Muscle layer of colon (tissue), 2 donors: ENCODE measurements around the gene SPINK5.

Experiments used
- H3K27ac ChIP-seq: one replicate; pipeline ENCODE4 v1.7.0; 2013; ENCODE audit warnings: low read depth, mild to moderate bottlenecking, low read length, moderate library complexity
- H3K27me3 ChIP-seq, 2 donors: one replicate each; pipeline ENCODE4 v1.7.0; 2013; ENCODE audit warnings: low read length in 2 of 2, mild to moderate bottlenecking in 2 of 2; ENCODE audit not compliant: insufficient read depth in 2 of 2, control insufficient read depth in 1 of 2
- H3K36me3 ChIP-seq: one replicate; pipeline ENCODE4 v1.7.0; 2013; ENCODE audit warnings: mild to moderate bottlenecking, low read length; ENCODE audit not compliant: insufficient read depth
- H3K4me1 ChIP-seq: one replicate; pipeline ENCODE4 v1.7.0; 2013; ENCODE audit warnings: mild to moderate bottlenecking, low read length; ENCODE audit not compliant: insufficient read depth
- H3K4me3 ChIP-seq, 2 donors: one replicate each; pipeline ENCODE4 v1.7.0; 2013; ENCODE audit warnings: low read length in 2 of 2, low read depth in 1 of 2, mild to moderate bottlenecking in 1 of 2, moderate library complexity in 1 of 2
- H3K9ac ChIP-seq: one replicate; pipeline ENCODE4 v1.7.0; 2013; ENCODE audit warnings: low read length
- H3K9me3 ChIP-seq: one replicate; pipeline ENCODE4 v1.7.0; 2013; ENCODE audit warnings: mild to moderate bottlenecking, low read length
- donor health status: abdominal sarcoma.
- donor health status: Adenocarcinoma of cecum.

Gene SPINK5

GRCh38 chr5:148070621-148071020 is 6.8 kb downstream of the SPINK5 start:
- Histone ChIP-seq H3K36me3 (no peaks in the 10 kb centered on the region), H3K27ac (no peak overlapping the region), H3K4me3 (no peak overlapping the region), H3K4me1 (peaks cover 4% of the 10 kb centered on the region), H3K27me3 (no peaks in the 10 kb centered on the region), H3K9ac (no peak overlapping the region), H3K9me3 (no peaks in the 10 kb centered on the region)

- Histone ChIP-seq H3K27ac (no peak overlapping the region), H3K4me1 (no peaks in the 10 kb centered on the region), H3K9ac (no peak overlapping the region), H3K9me3 (no peaks in the 10 kb centered on the region), H3K27me3 (no peaks in the 10 kb centered on the region), H3K4me3 (no peak overlapping the region), H3K36me3 (no peaks in the 10 kb centered on the region)
These were observed 8.4 kb downstream of the SPINK5 start for GRCh38 chr5:148072207-148072606.

- H3K27ac ChIP-seq: no peak overlapping the region
These were observed 11.7 kb downstream of the SPINK5 start for GRCh38 chr5:148075529-148075928.

GRCh38 chr5:148083203-148083602 is 19.4 kb downstream of the SPINK5 start:
- no peaks in the 10 kb centered on the region for H3K9me3 ChIP-seq
- H3K27ac ChIP-seq: no peak overlapping the region
- no peaks in the 10 kb centered on the region for H3K36me3 ChIP-seq
- no peaks in the 10 kb centered on the region for H3K27me3 ChIP-seq
- H3K4me3 ChIP-seq: no peak overlapping the region
- no peaks in the 10 kb centered on the region for H3K4me1 ChIP-seq
- no peak overlapping the region for H3K9ac ChIP-seq

More at GRCh38 chr5:148075529-148075928, 11.7 kb downstream of the SPINK5 start:
- Histone ChIP-seq H3K4me1 (no peaks in the 10 kb centered on the region), H3K27me3 (no peaks in the 10 kb centered on the region), H3K4me3 (no peak overlapping the region), H3K36me3 (no peaks in the 10 kb centered on the region), H3K9ac (no peak overlapping the region), H3K9me3 (no peaks in the 10 kb centered on the region)

- Histone ChIP-seq H3K9me3 (no peaks in the 10 kb centered on the region), H3K4me3 (no peak overlapping the region), H3K36me3 (no peaks in the 10 kb centered on the region), H3K4me1 (peaks cover 4% of the 10 kb centered on the region), H3K9ac (no peak overlapping the region), H3K27me3 (no peaks in the 10 kb centered on the region), H3K27ac (no peak overlapping the region)
These were observed 20.5 kb downstream of the SPINK5 start for GRCh38 chr5:148084269-148084668.

- H3K9me3 ChIP-seq: no peaks in the 10 kb centered on the region
- no peak overlapping the region for H3K9ac ChIP-seq
- H3K4me1 ChIP-seq: peaks cover 6% of the 10 kb centered on the region
- H3K4me3 ChIP-seq: no peak overlapping the region
- no peaks in the 10 kb centered on the region for H3K27me3 ChIP-seq
- H3K36me3 ChIP-seq: no peaks in the 10 kb centered on the region
- H3K27ac ChIP-seq: no peak overlapping the region
These were observed 21.5 kb downstream of the SPINK5 start for GRCh38 chr5:148085310-148085709.

GRCh38 chr5:148085977-148086705 is 22.4 kb downstream of the SPINK5 start:
- H3K4me1 ChIP-seq: peaks cover 6% of the 10 kb centered on the region
- H3K27me3 ChIP-seq: no peaks in the 10 kb centered on the region
- no peaks in the 10 kb centered on the region for H3K36me3 ChIP-seq

GRCh38 chr5:148090146-148090772 is 26.5 kb downstream of the SPINK5 start:
- no peaks in the 10 kb centered on the region for H3K9me3 ChIP-seq
- no peaks in the 10 kb centered on the region for H3K36me3 ChIP-seq
- H3K9ac ChIP-seq: no peak overlapping the region
- no peaks in the 10 kb centered on the region for H3K27me3 ChIP-seq
- no peak overlapping the region for H3K4me3 ChIP-seq
- peaks cover 33% of the 10 kb centered on the region for H3K4me1 ChIP-seq
- no peak overlapping the region for H3K27ac ChIP-seq

More at GRCh38 chr5:148085977-148086705, 22.4 kb downstream of the SPINK5 start:
- no peak overlapping the region for H3K9ac ChIP-seq
- H3K27ac ChIP-seq: no peak overlapping the region
- no peak overlapping the region for H3K4me3 ChIP-seq
- H3K9me3 ChIP-seq: no peaks in the 10 kb centered on the region

GRCh38 chr5:148090773-148091250 is 27.0 kb downstream of the SPINK5 start:
- no peak overlapping the region for H3K27ac ChIP-seq

GRCh38 chr5:148091991-148092964 is 28.5 kb downstream of the SPINK5 start:
- H3K36me3 ChIP-seq: no peaks in the 10 kb centered on the region
- no peak overlapping the region for H3K27ac ChIP-seq
- H3K4me3 ChIP-seq: no peak overlapping the region
- no peak overlapping the region for H3K9ac ChIP-seq
- H3K27me3 ChIP-seq: no peaks in the 10 kb centered on the region
- H3K9me3 ChIP-seq: no peaks in the 10 kb centered on the region
- H3K4me1 ChIP-seq: peaks cover 33% of the 10 kb centered on the region

More at GRCh38 chr5:148090773-148091250, 27.0 kb downstream of the SPINK5 start:
- Histone ChIP-seq H3K36me3 (no peaks in the 10 kb centered on the region), H3K4me1 (peaks cover 33% of the 10 kb centered on the region), H3K27me3 (no peaks in the 10 kb centered on the region), H3K9me3 (no peaks in the 10 kb centered on the region), H3K4me3 (no peak overlapping the region), H3K9ac (no peak overlapping the region)

- no peak overlapping the region for H3K4me3 ChIP-seq
- H3K36me3 ChIP-seq: no peaks in the 10 kb centered on the region
- H3K4me1 ChIP-seq: peaks cover 29% of the 10 kb centered on the region
- no peaks in the 10 kb centered on the region for H3K27me3 ChIP-seq
- no peak overlapping the region for H3K27ac ChIP-seq
- H3K9ac ChIP-seq: no peak overlapping the region
- no peaks in the 10 kb centered on the region for H3K9me3 ChIP-seq
These were observed 30.6 kb downstream of the SPINK5 start for GRCh38 chr5:148094336-148094735.
